HepG2 (cell line): ENCODE data around the gene DCST2. TPM values are rescaled to one million over a fixed set of nuclear protein-coding genes. Genes with fewer than 3 reads are reported as not detected.

Experiments
- ARID3A ChIP-seq: IDR thresholded peaks from 2 replicates; pipeline ENCODE4 v1.6.1; 2012; ENCODE audit warnings: low read depth, low read length, improper control_type of control experiment
- BCLAF1 ChIP-seq: fragments of 450-650 bp; IDR thresholded peaks from 2 replicates; pipeline ENCODE4 v1.6.1; 2017; ENCODE audit warnings: mild to moderate bottlenecking
- CBFB ChIP-seq: sonication (generic); formaldehyde crosslinking; IDR thresholded peaks from 2 replicates; pipeline ENCODE4 v1.4.0; 2020; ENCODE audit warnings: missing genetic modification reagents
- CREBL2 ChIP-seq: sonication (generic); formaldehyde crosslinking; IDR thresholded peaks from 2 replicates; pipeline ENCODE4 v1.8.1; 2023; ENCODE audit warnings: missing genetic modification reagents, mild to moderate bottlenecking, borderline replicate concordance
- ELF3 ChIP-seq: IDR thresholded peaks from 2 replicates; pipeline ENCODE4 v1.6.1; 2016; ENCODE audit warnings: missing genetic modification reagents, missing compliant biosample characterization
- HOXA5 ChIP-seq: sonication (generic); formaldehyde crosslinking; IDR thresholded peaks from 2 replicates; pipeline ENCODE4 v1.4.0; 2020; ENCODE audit warnings: missing genetic modification reagents
- KLF15 ChIP-seq: sonication (generic); formaldehyde crosslinking; IDR thresholded peaks from 2 replicates; pipeline ENCODE4 v1.8.1; 2023; ENCODE audit warnings: borderline replicate concordance, mild to moderate bottlenecking, inconsistent platforms, missing genetic modification reagents, mixed read lengths
- MTERF4 ChIP-seq: sonication (generic); formaldehyde crosslinking; IDR thresholded peaks from 2 replicates; pipeline ENCODE4 v1.8.0; 2023; ENCODE audit warnings: mild to moderate bottlenecking, missing genetic modification reagents
- PHF21A ChIP-seq: sonication (generic); formaldehyde crosslinking; IDR thresholded peaks from 2 replicates; pipeline ENCODE4 v1.5.0; 2020; ENCODE audit warnings: mild to moderate bottlenecking, missing genetic modification reagents
- PHF5A ChIP-seq: IDR thresholded peaks from one replicate; pipeline ENCODE4 v1.6.1; 2018; ENCODE audit warnings: low read depth, missing genetic modification reagents; ENCODE audit not compliant: unreplicated experiment
- SP1 ChIP-seq, 2 experiments: fragments of 450-650 bp in 1 of 2; sonication (generic) in 1 of 2; formaldehyde crosslinking in 1 of 2; IDR thresholded peaks; 2 replicates each; pipeline versions ENCODE4 v1.4.0 to v1.6.1; 2016 to 2020; ENCODE audit warnings: missing genetic modification reagents in 1 of 2
- THAP8 ChIP-seq: sonication (generic); formaldehyde crosslinking; IDR thresholded peaks from 2 replicates; pipeline ENCODE4 v1.5.1; 2020; ENCODE audit warnings: missing genetic modification reagents, mild to moderate bottlenecking, borderline replicate concordance
- ZNF160 ChIP-seq: sonication (generic); formaldehyde crosslinking; IDR thresholded peaks from 2 replicates; pipeline ENCODE4 v1.8.0; 2022; ENCODE audit warnings: mild to moderate bottlenecking, inconsistent platforms, missing genetic modification reagents
- ZNF263 ChIP-seq: sonication (generic); formaldehyde crosslinking; IDR thresholded peaks from 2 replicates; pipeline ENCODE4 v1.4.0; 2020; ENCODE audit warnings: missing genetic modification reagents
- ZNF274 ChIP-seq: sonication (generic); formaldehyde crosslinking; IDR thresholded peaks from 2 replicates; pipeline ENCODE4 v1.5.1; 2020; ENCODE audit warnings: mild to moderate bottlenecking, missing genetic modification reagents
- ZNF34 ChIP-seq: sonication (generic); formaldehyde crosslinking; IDR thresholded peaks from 2 replicates; pipeline ENCODE4 v1.4.0; 2020; ENCODE audit warnings: mild to moderate bottlenecking, missing genetic modification reagents, borderline replicate concordance
- ZNF451 ChIP-seq: sonication (generic); formaldehyde crosslinking; IDR thresholded peaks from 2 replicates; pipeline ENCODE4 v1.5.0; 2020; ENCODE audit warnings: mild to moderate bottlenecking, missing genetic modification reagents
- ZNF597 ChIP-seq: sonication (generic); formaldehyde crosslinking; IDR thresholded peaks from 2 replicates; pipeline ENCODE4 v1.5.0; 2020; ENCODE audit warnings: missing genetic modification reagents
- ZNF660 ChIP-seq: sonication (generic); formaldehyde crosslinking; IDR thresholded peaks from 2 replicates; pipeline ENCODE4 v1.5.1; 2020; ENCODE audit warnings: mild to moderate bottlenecking, low read depth, missing genetic modification reagents, borderline replicate concordance
- ZNF674 ChIP-seq: sonication (generic); formaldehyde crosslinking; IDR thresholded peaks from 2 replicates; pipeline ENCODE4 v1.5.0; 2020; ENCODE audit warnings: low read depth, mild to moderate bottlenecking, missing genetic modification reagents
- ZNF83 ChIP-seq: sonication (generic); formaldehyde crosslinking; IDR thresholded peaks from 2 replicates; pipeline ENCODE4 v1.4.0; 2020; ENCODE audit warnings: missing genetic modification reagents, mild to moderate bottlenecking, borderline replicate concordance
- polyA plus RNA-seq, 8 experiments: library from polyadenylated mRNA; depleted of rRNA in 3 of 8; stranded (reverse) in 7 of 8; unstranded in 1 of 8; fragments of >200 nt; fragmentation: Illumina TruSeq in 4 of 8; extraction: Trizol in 4 of 8; gene quantifications; 2 replicates each; pipeline versions ENCODE4 v1.2.1 to v1.2.3, GENCODE V29; 2011 to 2016; ENCODE audit warnings: low read depth in 4 of 8, missing spikeins in 1 of 8, mixed read lengths in 1 of 8; ENCODE audit not compliant: insufficient read depth in 1 of 8
- total RNA-seq, 5 experiments: library from RNA; depleted of rRNA; stranded (reverse); fragments of >200 nt; fragmentation: Illumina TruSeq; extraction: Trizol; gene quantifications; 2 replicates each; pipeline ENCODE4 v1.2.3, GENCODE V29; 2016; ENCODE audit warnings: low read depth in 1 of 5

DCST2 gene
- total and polyA plus RNA-seq, 2 of the 13 experiments (the other 11 are each of a cell fraction or from before 2014, with no cell fraction given): 0.74 TPM; not detected in 1

GRCh38 chr1:154972517-154973343, 60.9 kb downstream of the DCST2 start (continued):
- no peak for TF ChIP-seq BCLAF1
- TF ChIP-seq HOXA5 (CRISPR knock-in tag): peak; percentile 43; the same call in 1 of the 2 replicates
- TF ChIP-seq ZNF660: no peak
- TF ChIP-seq ELF3 (CRISPR knock-in tag): peak; percentile 73
- TF ChIP-seq KLF15 (CRISPR knock-in tag): no peak
- TF ChIP-seq ZNF451: no peak
- TF ChIP-seq ZNF274 (CRISPR knock-in tag): 0 out of 2 replicates have a peak, but pooled peaks have one; percentile 32
- TF ChIP-seq SP1 (IDR thresholded peaks at IDR 0.05): no peak
- no peak for TF ChIP-seq SP1 (CRISPR knock-in tag; IDR thresholded peaks at IDR 0.05)
- no peak for TF ChIP-seq ZNF597 (CRISPR knock-in tag)
- TF ChIP-seq ZNF83 (CRISPR knock-in tag): no peak
- no peak for TF ChIP-seq ARID3A
- no peak for TF ChIP-seq CBFB (CRISPR knock-in tag)
- TF ChIP-seq ZNF34 (CRISPR knock-in tag): no peak
- peak; percentile 28 for TF ChIP-seq PHF5A (CRISPR knock-in tag)
- TF ChIP-seq CREBL2 (CRISPR knock-in tag): no peak
- TF ChIP-seq ZNF160: 0 out of 2 replicates have a peak, but pooled peaks have one; percentile 6
- no peak; the same call in 1 of the 2 replicates for TF ChIP-seq MTERF4
- TF ChIP-seq THAP8: no peak
- TF ChIP-seq PHF21A (CRISPR knock-in tag): 0 out of 2 replicates have a peak, but pooled peaks have one; percentile 68
- TF ChIP-seq ZNF263 (CRISPR knock-in tag): 0 out of 2 replicates have a peak, but pooled peaks have one; percentile 52
- TF ChIP-seq ZNF674 (CRISPR knock-in tag): no peak
